ENCODE measurements around the gene KIF26B.

KIF26B gene

DNA sequence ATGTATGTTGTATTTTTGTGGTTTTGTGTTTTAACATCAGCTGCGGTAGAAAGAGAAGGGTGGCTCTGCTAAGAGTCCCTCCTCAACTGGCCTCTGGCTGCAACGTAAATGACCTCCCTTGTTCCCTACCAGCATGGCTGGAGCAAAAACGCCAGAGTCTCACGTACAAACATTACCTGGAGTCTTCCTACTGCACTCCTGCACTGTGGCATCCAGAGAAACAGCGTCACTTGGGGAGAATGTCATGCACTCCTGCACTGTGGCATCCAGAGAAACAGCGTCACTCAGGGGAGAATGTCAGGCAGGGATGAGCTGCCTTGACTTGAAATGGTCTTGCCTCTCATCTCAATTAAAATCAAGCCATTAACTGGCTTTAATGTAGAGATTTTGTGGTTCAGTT lies 314.2 kb downstream of the KIF26B start:
- Histone ChIP-seq H3K27me3 (ENCODE audit: control insufficient read depth, insufficient read depth, low read length) (no peaks in the 10 kb centered on the region), H3K27ac (ENCODE audit: low read depth, low read length) (no peak overlapping the region), H3K9ac (ENCODE audit: low read length) (no peak overlapping the region), H3K4me1 (ENCODE audit: control insufficient read depth, insufficient read depth, low read length) (peaks cover 11% of the 10 kb centered on the region; the same call in 1 of the 2 replicates), H3K9me3 (ENCODE audit: control insufficient read depth, insufficient read depth, low read depth, low read length) (no peaks in the 10 kb centered on the region), H3K36me3 (ENCODE audit: control insufficient read depth, insufficient read depth, low read length) (no peaks in the 10 kb centered on the region), H3K4me3 (ENCODE audit: low read depth, low read length) (no peak overlapping the region)

DNA sequence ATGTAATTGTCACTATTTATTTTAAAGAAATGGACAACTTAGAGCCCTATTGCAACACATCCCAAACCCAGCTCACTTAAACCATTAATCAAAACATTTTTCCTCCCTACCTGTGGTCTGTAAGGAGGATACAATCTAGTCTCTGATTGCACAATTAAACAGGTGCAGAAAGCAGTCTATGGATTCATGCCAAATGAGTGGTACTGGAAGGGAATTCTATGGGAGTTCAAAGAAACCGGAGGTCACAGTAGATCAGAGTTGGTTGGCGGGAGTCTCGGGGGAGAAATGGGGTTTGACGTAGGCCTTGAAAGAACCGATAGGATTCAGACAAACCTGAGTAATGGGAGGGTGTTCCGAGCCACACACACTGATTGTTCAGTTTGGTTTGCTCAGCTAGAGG lies 314.9 kb downstream of the KIF26B start:
- H3K9me3 ChIP-seq (ENCODE audit: control insufficient read depth, insufficient read depth, low read depth, low read length): no peaks in the 10 kb centered on the region
- no peaks in the 10 kb centered on the region for H3K36me3 ChIP-seq (ENCODE audit: control insufficient read depth, insufficient read depth, low read length)
- H3K9ac ChIP-seq (ENCODE audit: low read length): no peak overlapping the region
- no peaks in the 10 kb centered on the region for H3K27me3 ChIP-seq (ENCODE audit: control insufficient read depth, insufficient read depth, low read length)
- H3K27ac ChIP-seq (ENCODE audit: low read depth, low read length): no peak overlapping the region
- H3K4me1 ChIP-seq (ENCODE audit: control insufficient read depth, insufficient read depth, low read length): peaks cover 11% of the 10 kb centered on the region; the same call in 1 of the 2 replicates
- H3K4me3 ChIP-seq (ENCODE audit: low read depth, low read length): no peak overlapping the region

DNA sequence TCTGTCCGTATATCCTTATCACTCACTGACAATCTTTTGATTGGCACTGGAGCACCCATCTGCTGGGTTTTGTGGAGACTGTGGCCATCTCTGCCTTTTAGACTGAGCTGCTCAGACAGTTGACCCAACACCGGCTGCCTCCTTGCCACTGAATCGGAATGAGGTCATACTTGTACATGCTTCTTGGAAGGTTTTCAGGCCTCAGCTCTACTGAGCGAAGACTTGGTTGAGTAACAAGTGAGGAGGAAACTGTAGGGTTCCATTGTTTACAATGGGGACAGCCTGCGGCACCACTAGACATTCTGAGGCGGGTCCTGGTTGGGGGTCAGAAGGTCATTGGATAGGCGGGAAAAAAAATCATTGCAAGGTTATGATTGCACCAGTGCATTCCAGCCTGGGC lies 320.3 kb downstream of the KIF26B start:
- Histone ChIP-seq H3K36me3 (ENCODE audit: control insufficient read depth, insufficient read depth, low read length) (no peaks in the 10 kb centered on the region), H3K9me3 (ENCODE audit: control insufficient read depth, insufficient read depth, low read depth, low read length) (no peaks in the 10 kb centered on the region), H3K27me3 (ENCODE audit: control insufficient read depth, insufficient read depth, low read length) (no peaks in the 10 kb centered on the region)

DNA sequence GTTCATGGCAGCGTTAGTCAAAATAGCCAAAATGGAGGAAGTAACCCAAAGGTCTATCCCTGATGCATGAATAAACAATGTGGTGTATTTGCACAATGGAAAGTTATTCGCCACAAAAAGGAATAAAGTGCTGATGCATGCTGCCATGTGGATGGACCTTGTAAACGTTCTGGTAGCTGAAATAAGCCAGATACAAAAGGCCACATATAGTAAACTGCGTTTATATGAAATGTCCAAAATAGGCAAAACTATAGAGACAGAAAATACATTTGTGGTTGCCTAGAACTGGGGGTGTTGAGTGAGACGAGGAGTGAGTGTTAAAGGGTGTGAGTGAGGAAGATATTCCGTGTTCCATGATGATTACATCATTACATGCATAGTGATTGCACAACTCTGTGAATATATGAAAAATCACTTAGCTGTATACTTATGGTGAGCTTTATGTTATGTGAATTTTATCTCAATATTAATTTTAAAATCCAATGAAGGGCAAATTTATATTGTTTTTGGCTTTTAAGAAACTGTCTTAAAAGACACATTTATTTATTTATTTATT lies 321.3 kb downstream of the KIF26B start:
- Histone ChIP-seq H3K9ac (ENCODE audit: low read length) (no peak overlapping the region), H3K4me3 (ENCODE audit: low read depth, low read length) (no peak overlapping the region), H3K4me1 (ENCODE audit: control insufficient read depth, insufficient read depth, low read length) (no peaks in the 10 kb centered on the region), H3K9me3 (ENCODE audit: control insufficient read depth, insufficient read depth, low read depth, low read length) (no peaks in the 10 kb centered on the region), H3K27me3 (ENCODE audit: control insufficient read depth, insufficient read depth, low read length) (no peaks in the 10 kb centered on the region), H3K36me3 (ENCODE audit: control insufficient read depth, insufficient read depth, low read length) (no peaks in the 10 kb centered on the region), H3K27ac (ENCODE audit: low read depth, low read length) (no peak overlapping the region)

More for the DNA sequence above, 320.3 kb downstream of the KIF26B start:
- H3K4me1 ChIP-seq (ENCODE audit: control insufficient read depth, insufficient read depth, low read length): no peaks in the 10 kb centered on the region
- H3K27ac ChIP-seq (ENCODE audit: low read depth, low read length): no peak overlapping the region
- no peak overlapping the region for H3K9ac ChIP-seq (ENCODE audit: low read length)
- H3K4me3 ChIP-seq (ENCODE audit: low read depth, low read length): no peak overlapping the region

DNA sequence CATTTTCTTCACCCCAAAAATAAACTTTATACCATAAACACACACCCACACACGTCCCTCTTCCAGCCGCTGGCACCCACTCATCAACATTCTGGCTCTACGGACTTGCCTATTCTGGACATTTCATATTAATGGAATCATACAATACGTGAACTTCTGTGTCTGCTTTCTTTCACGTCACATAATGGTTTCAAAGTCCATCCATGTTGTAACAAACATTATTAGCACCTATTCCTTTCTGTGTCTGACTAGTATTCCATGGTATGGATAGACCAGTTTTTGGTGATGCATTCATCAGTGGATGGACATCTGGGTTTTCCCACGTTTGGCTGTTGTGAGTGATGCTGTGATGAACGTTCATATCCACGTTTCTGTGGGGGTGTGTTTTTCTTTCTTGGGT lies 323.2 kb downstream of the KIF26B start:
- Histone ChIP-seq H3K27me3 (ENCODE audit: control insufficient read depth, insufficient read depth, low read length) (no peaks in the 10 kb centered on the region), H3K9ac (ENCODE audit: low read length) (no peak overlapping the region), H3K9me3 (ENCODE audit: control insufficient read depth, insufficient read depth, low read depth, low read length) (no peaks in the 10 kb centered on the region), H3K4me1 (ENCODE audit: control insufficient read depth, insufficient read depth, low read length) (peaks cover under 1% of the 10 kb centered on the region; the same call in 1 of the 2 replicates), H3K36me3 (ENCODE audit: control insufficient read depth, insufficient read depth, low read length) (no peaks in the 10 kb centered on the region), H3K4me3 (ENCODE audit: low read depth, low read length) (no peak overlapping the region), H3K27ac (ENCODE audit: low read depth, low read length) (no peak overlapping the region)

DNA sequence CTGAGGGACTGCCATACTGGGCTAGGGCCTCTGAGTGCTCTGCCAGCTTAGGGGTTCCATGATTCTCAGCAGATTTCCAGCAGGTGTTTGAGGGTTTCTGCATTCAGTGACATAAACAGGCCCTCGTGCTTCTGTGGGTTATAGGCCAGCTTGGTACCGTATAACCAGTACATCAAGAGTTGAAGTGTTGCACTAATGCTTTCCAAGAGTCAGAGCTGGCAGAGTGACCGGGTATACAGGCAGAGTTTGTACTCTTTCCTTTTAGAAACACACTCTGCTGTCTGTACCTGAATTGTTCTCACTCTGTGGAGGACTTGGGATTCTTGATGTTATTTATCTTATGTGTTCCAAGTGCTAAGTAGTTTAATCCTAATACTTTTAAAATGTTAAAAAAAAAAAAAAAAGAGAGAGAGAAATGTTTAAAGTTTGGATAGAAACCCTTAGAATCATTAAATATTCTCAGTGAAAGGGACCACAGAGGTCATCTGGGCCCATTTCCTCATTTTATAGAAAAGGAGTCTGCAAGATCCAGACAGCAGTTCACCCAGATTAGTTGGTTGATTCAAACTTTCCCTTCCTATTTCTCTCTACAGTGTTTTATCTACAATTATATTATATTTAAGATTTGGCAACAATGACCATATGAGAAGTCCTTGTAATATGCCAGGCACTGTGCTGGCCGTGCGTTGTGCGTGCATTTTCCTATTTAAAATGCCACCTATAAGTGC lies 325.8 kb downstream of the KIF26B start:
- Histone ChIP-seq H3K27ac (ENCODE audit: low read depth, low read length) (no peak overlapping the region), H3K27me3 (ENCODE audit: control insufficient read depth, insufficient read depth, low read length) (no peaks in the 10 kb centered on the region), H3K36me3 (ENCODE audit: control insufficient read depth, insufficient read depth, low read length) (no peaks in the 10 kb centered on the region), H3K9me3 (ENCODE audit: control insufficient read depth, insufficient read depth, low read depth, low read length) (no peaks in the 10 kb centered on the region), H3K4me3 (ENCODE audit: low read depth, low read length) (no peak overlapping the region), H3K9ac (ENCODE audit: low read length) (no peak overlapping the region), H3K4me1 (ENCODE audit: control insufficient read depth, insufficient read depth, low read length) (peaks cover 16% of the 10 kb centered on the region)

DNA sequence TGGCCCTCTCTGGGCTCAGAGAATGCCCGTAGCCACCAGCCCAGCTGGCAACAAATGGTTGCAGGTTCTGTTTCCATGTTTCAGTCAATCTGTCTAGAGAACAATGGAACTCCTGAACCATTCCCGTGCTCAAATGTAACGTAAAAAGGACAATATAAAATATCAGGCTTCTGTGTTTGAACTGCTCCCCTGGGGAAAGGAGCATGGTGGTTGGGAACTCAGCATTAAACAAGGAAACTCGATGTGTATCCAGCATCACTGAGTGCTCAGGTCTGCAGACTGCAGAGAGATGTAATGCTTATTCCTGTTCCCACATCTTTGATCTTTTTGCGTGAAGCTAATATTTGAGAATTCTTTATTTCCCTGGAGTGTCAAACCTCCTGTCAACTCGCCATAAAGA lies 326.5 kb downstream of the KIF26B start:
- Histone ChIP-seq H3K4me1 (ENCODE audit: control insufficient read depth, insufficient read depth, low read length) (peaks cover 16% of the 10 kb centered on the region), H3K27ac (ENCODE audit: low read depth, low read length) (no peak overlapping the region)

DNA sequence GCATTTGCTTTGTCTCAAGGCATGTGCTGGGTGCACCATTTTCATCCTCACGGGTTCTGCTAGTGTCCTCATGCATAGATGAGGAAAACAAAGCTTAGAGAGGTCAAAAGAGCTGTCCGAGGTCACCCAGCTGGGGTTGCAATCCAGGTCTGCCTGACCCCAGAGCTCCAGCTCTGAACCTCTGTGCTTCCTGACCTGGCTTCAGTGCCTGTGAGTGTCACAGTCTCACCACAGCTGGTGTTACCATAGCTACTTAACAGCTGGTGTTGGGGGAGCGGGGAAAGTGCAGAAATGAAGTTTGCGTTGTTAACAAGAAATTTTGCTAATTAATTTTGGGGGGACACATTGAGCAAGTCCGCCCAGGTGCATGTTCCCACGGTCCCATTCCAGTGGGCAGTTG lies 328.5 kb downstream of the KIF26B start:
- Histone ChIP-seq H3K4me1 (ENCODE audit: control insufficient read depth, insufficient read depth, low read length) (peaks cover 19% of the 10 kb centered on the region), H3K36me3 (ENCODE audit: control insufficient read depth, insufficient read depth, low read length) (no peaks in the 10 kb centered on the region), H3K9me3 (ENCODE audit: control insufficient read depth, insufficient read depth, low read depth, low read length) (no peaks in the 10 kb centered on the region)

More for the DNA sequence above, 326.5 kb downstream of the KIF26B start:
- Histone ChIP-seq H3K9me3 (ENCODE audit: control insufficient read depth, insufficient read depth, low read depth, low read length) (no peaks in the 10 kb centered on the region), H3K27me3 (ENCODE audit: control insufficient read depth, insufficient read depth, low read length) (no peaks in the 10 kb centered on the region), H3K9ac (ENCODE audit: low read length) (no peak overlapping the region), H3K36me3 (ENCODE audit: control insufficient read depth, insufficient read depth, low read length) (no peaks in the 10 kb centered on the region), H3K4me3 (ENCODE audit: low read depth, low read length) (no peak overlapping the region)

DNA sequence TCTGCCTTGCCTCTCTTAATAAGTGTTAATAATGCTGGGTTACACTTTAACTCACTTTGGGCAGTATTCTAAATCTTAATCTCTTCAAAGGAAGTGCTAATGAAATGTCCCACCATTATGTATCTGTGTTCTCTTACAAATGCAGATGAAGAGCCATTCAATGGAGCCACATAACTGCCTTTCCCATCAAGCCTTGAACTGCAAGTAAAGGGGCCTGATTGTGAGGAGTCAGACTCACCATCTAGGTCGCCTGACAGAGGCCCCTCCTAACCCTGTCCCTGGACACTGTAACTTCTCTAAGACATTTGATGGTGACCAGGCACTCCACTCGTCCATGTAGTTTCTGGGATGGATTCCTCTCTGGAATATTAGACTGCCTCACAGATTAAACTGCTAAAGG lies 329.4 kb downstream of the KIF26B start:
- Histone ChIP-seq H3K9me3 (ENCODE audit: control insufficient read depth, insufficient read depth, low read depth, low read length) (no peaks in the 10 kb centered on the region), H3K27ac (ENCODE audit: low read depth, low read length) (no peak overlapping the region; the same call in 1 of the 2 replicates), H3K4me1 (ENCODE audit: control insufficient read depth, insufficient read depth, low read length) (peaks cover 28% of the 10 kb centered on the region), H3K9ac (ENCODE audit: low read length) (no peak overlapping the region), H3K27me3 (ENCODE audit: control insufficient read depth, insufficient read depth, low read length) (no peaks in the 10 kb centered on the region), H3K36me3 (ENCODE audit: control insufficient read depth, insufficient read depth, low read length) (no peaks in the 10 kb centered on the region), H3K4me3 (ENCODE audit: low read depth, low read length) (no peak overlapping the region)

More for the DNA sequence above, 328.5 kb downstream of the KIF26B start:
- Histone ChIP-seq H3K9ac (ENCODE audit: low read length) (no peak overlapping the region), H3K4me3 (ENCODE audit: low read depth, low read length) (no peak overlapping the region), H3K27ac (ENCODE audit: low read depth, low read length) (no peak overlapping the region), H3K27me3 (ENCODE audit: control insufficient read depth, insufficient read depth, low read length) (no peaks in the 10 kb centered on the region)

DNA sequence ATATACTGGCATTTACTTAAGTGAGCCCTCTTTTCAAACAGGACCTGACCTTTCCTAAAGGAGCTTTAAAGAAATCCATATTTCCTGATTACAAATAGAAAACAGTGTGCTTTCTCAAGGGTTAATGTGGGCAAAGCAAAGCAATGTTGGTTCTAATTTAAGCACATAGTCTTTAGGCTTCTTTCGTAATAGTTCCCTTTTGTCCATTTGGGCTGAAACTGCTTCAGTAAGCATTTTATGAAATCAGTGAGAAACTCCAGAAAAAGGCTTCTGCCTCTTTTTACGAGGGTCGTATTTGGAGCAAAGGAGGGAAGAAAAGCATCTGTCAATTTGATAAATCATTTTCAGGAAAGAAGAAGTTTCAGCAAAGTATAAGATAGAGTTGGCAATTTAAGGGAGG lies 331.2 kb downstream of the KIF26B start:
- Histone ChIP-seq H3K9ac (ENCODE audit: low read length) (no peak overlapping the region), H3K4me1 (ENCODE audit: control insufficient read depth, insufficient read depth, low read length) (peaks cover 29% of the 10 kb centered on the region), H3K4me3 (ENCODE audit: low read depth, low read length) (no peak overlapping the region), H3K36me3 (ENCODE audit: control insufficient read depth, insufficient read depth, low read length) (no peaks in the 10 kb centered on the region), H3K27me3 (ENCODE audit: control insufficient read depth, insufficient read depth, low read length) (no peaks in the 10 kb centered on the region), H3K9me3 (ENCODE audit: control insufficient read depth, insufficient read depth, low read depth, low read length) (no peaks in the 10 kb centered on the region), H3K27ac (ENCODE audit: low read depth, low read length) (no peak overlapping the region)

DNA sequence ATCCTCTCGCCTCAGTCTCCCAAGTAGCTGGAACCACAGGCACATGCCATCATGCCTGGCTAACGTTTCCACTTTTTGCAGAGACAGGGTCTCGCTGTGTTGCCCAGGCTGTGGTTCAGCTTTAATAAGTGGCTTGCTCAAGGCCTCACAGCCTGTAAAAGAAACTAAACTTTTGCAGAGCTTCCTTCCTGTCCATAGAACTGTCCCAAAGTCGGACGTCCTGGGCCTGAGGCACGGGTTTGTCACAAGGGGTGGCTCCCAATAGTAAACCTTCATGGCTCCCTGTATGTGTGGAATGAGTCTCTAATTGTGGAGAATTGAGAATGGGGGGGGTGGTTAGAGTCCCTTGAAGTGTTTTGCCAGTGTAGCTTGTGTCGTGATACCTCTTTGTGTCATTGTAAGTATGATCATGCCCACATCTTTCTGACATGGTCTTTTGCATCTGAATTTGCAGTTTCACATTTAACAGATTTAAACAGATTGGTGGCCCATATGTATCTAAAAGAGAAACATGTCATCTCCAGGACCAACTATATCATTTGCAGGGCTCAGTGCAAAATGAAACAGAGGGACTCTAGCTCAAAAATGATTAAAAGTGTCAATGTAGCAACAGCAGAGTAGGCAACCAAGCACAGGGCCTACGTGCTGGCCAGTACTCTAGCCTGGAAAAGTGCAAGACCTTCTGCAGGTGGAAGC lies 332.1 kb downstream of the KIF26B start:
- no peak overlapping the region for H3K4me3 ChIP-seq (ENCODE audit: low read depth, low read length)
- H3K27ac ChIP-seq (ENCODE audit: low read depth, low read length): no peak overlapping the region
- H3K4me1 ChIP-seq (ENCODE audit: control insufficient read depth, insufficient read depth, low read length): peaks cover 29% of the 10 kb centered on the region
- H3K9ac ChIP-seq (ENCODE audit: low read length): no peak overlapping the region
- H3K27me3 ChIP-seq (ENCODE audit: control insufficient read depth, insufficient read depth, low read length): no peaks in the 10 kb centered on the region
- H3K36me3 ChIP-seq (ENCODE audit: control insufficient read depth, insufficient read depth, low read length): no peaks in the 10 kb centered on the region
- no peaks in the 10 kb centered on the region for H3K9me3 ChIP-seq (ENCODE audit: control insufficient read depth, insufficient read depth, low read depth, low read length)

Data from HUES6 (cell line).